Measurements from ENCODE around the gene KMO. TPM values are rescaled to one million over a fixed set of nuclear protein-coding genes. Genes with fewer than 3 reads are reported as not detected.

Gene KMO
- total RNA-seq, 1 experiment from 2014 or later: not detected

GRCh38 chr1:241600496-241600901 is 68.3 kb downstream of the KMO start:
- DNase-seq (ENCODE audit: low spot score) (no peak), ATAC-seq (no peak)
- no peak for TF ChIP-seq ERG (CRISPR knock-in tag; IDR thresholded peaks at IDR 0.05)
- no peak for TF ChIP-seq NR3C1 (CRISPR knock-in tag; conservative IDR thresholded peaks at IDR 0.05; ENCODE audit: low read depth)
- no peak for TF ChIP-seq E2F4 (CRISPR knock-in tag; IDR thresholded peaks at IDR 0.05; ENCODE audit: borderline replicate concordance, low read depth)
- TF ChIP-seq NFATC4 (CRISPR knock-in tag; IDR thresholded peaks at IDR 0.05): no peak
- TF ChIP-seq GTF2I (CRISPR knock-in tag; conservative IDR thresholded peaks at IDR 0.05): no peak
- no peak for TF ChIP-seq PRDM15 (CRISPR knock-in tag; IDR thresholded peaks at IDR 0.05)
- TF ChIP-seq ZNF671 (CRISPR knock-in tag; IDR thresholded peaks at IDR 0.05): no peak
- TF ChIP-seq MXD4 (CRISPR knock-in tag; IDR thresholded peaks at IDR 0.05; ENCODE audit: borderline replicate concordance): no peak
- no peak for TF ChIP-seq JAZF1 (CRISPR knock-in tag; IDR thresholded peaks at IDR 0.05)
- no peak for TF ChIP-seq EMX1 (CRISPR knock-in tag; IDR thresholded peaks at IDR 0.05)
- TF ChIP-seq AR (CRISPR knock-in tag; IDR thresholded peaks at IDR 0.05): no peak
- no peak for TF ChIP-seq HMGXB4 (CRISPR knock-in tag; IDR thresholded peaks at IDR 0.05)
- TF ChIP-seq CREB1 (CRISPR knock-in tag; IDR thresholded peaks at IDR 0.05): no peak
- no peak for TF ChIP-seq ELF4 (CRISPR knock-in tag; IDR thresholded peaks at IDR 0.05; ENCODE audit: low read depth)
- TF ChIP-seq ZSCAN18 (CRISPR knock-in tag; IDR thresholded peaks at IDR 0.05): no peak
- no peak for TF ChIP-seq CDX4 (CRISPR knock-in tag; IDR thresholded peaks at IDR 0.05; ENCODE audit: borderline replicate concordance)
- no peak for TF ChIP-seq SMAD3 (CRISPR knock-in tag; IDR thresholded peaks at IDR 0.05; ENCODE audit: borderline replicate concordance)
- Mint-ChIP-seq H3K9me3 (no peaks in the 10 kb centered on the region), H3K27me3 (ENCODE audit: low read depth) (no peaks in the 10 kb centered on the region), H3K36me3 (peaks cover 9% of the 10 kb centered on the region; the same call in 1 of the 2 replicates), H3K27ac (no peak overlapping the region), H3K4me3 (no peak overlapping the region), H3K4me1 (no peaks in the 10 kb centered on the region)
- POLR2A ChIA-PET: no interaction called here
- CTCF ChIA-PET: no interaction called here

Measured in WTC11 (cell line).